Keratinocyte (primary cell): Measurements from ENCODE around the gene NRM. TPM values are rescaled to one million over a fixed set of nuclear protein-coding genes. Genes with fewer than 3 reads are reported as not detected.
A peak's percentile ranks its signal among the peaks of the same experiment; 100 is the strongest.

Experiments used
- DNase-seq: peaks from one replicate; pipeline ENCODE4 v3.0.0-alpha.2; 2011; ENCODE audit warnings: low read depth, missing footprints, low spot score
- FAIRE-seq: peaks from 2 replicates; lab custom pipeline; 2011; peaks lifted over from hg19 to GRCh38; lab: Jason Lieb, UNC
- H2AFZ ChIP-seq: 2 replicates; pipeline ENCODE4 v1.6.0; 2012; ENCODE audit warnings: low read length, control low read depth, inconsistent platforms; ENCODE audit not compliant: control insufficient read depth
- H3K27ac ChIP-seq: 2 replicates; pipeline ENCODE4 v1.5.1; 2011; ENCODE audit warnings: low read length; ENCODE audit not compliant: control insufficient read depth, insufficient read depth
- H3K27me3 ChIP-seq: 3 replicates; pipeline ENCODE4 v1.6.0; 2011; ENCODE audit warnings: low read length; ENCODE audit not compliant: control insufficient read depth, insufficient read depth; ENCODE audit errors: extremely low read depth
- H3K36me3 ChIP-seq, 2 experiments: 2 replicates in 1 of 2; 3 replicates in 1 of 2; pipeline ENCODE4 v1.5.1; 2011; ENCODE audit warnings: low read length in 2 of 2, mild to moderate bottlenecking in 1 of 2; ENCODE audit not compliant: control insufficient read depth in 2 of 2, insufficient read depth in 2 of 2; ENCODE audit errors: extremely low read depth in 1 of 2
- H3K4me1 ChIP-seq: 3 replicates; pipeline ENCODE4 v1.5.1; 2011; ENCODE audit warnings: low read length; ENCODE audit not compliant: control insufficient read depth, insufficient read depth; ENCODE audit errors: extremely low read depth
- H3K4me2 ChIP-seq: 3 replicates; pipeline ENCODE4 v1.6.0; 2011; ENCODE audit warnings: low read depth, low read length; ENCODE audit not compliant: control insufficient read depth, insufficient read depth; ENCODE audit errors: extremely low read depth
- H3K4me3 ChIP-seq, 3 experiments: fragments of 200-600 bp in 1 of 3; sonication (generic) in 1 of 3; 2 replicates in 2 of 3; 3 replicates in 1 of 3; pipeline ENCODE4 v1.5.1; 2011 to 2016; ENCODE audit warnings: low read length in 3 of 3, mild to moderate bottlenecking in 3 of 3, control low read depth in 2 of 3, inconsistent platforms in 1 of 3, low read depth in 1 of 3, mixed read lengths in 1 of 3, mixed run types in 1 of 3, moderate library complexity in 1 of 3; ENCODE audit not compliant: control insufficient read depth in 2 of 3, insufficient read depth in 2 of 3; ENCODE audit errors: extremely low read depth in 1 of 3
- H3K79me2 ChIP-seq: 2 replicates; pipeline ENCODE4 v1.6.0; 2012; ENCODE audit warnings: low read length; ENCODE audit not compliant: control insufficient read depth, insufficient read depth
- H3K9ac ChIP-seq: 3 replicates; pipeline ENCODE4 v1.6.0; 2011; ENCODE audit warnings: low read length; ENCODE audit not compliant: control insufficient read depth, insufficient read depth; ENCODE audit errors: extremely low read depth
- H3K9me1 ChIP-seq: 3 replicates; pipeline ENCODE4 v1.6.0; 2011; ENCODE audit warnings: low read length; ENCODE audit not compliant: control insufficient read depth, insufficient read depth; ENCODE audit errors: extremely low read depth
- H3K9me3 ChIP-seq: 2 replicates; pipeline ENCODE4 v1.5.1; 2012; ENCODE audit warnings: low read depth, low read length; ENCODE audit not compliant: control insufficient read depth
- H4K20me1 ChIP-seq: 3 replicates; pipeline ENCODE4 v1.6.0; 2011; ENCODE audit warnings: low read length; ENCODE audit not compliant: control insufficient read depth, insufficient read depth; ENCODE audit errors: extremely low read depth
- EZH2 ChIP-seq: IDR thresholded peaks from one replicate; pipeline ENCODE4 v1.6.1; 2012; ENCODE audit warnings: inconsistent platforms, mild to moderate bottlenecking, low read length, moderate library complexity
- dilution Hi-C: fragments of 300-500 bp; cut with MboI; formaldehyde crosslinking; loops from one replicate; pipeline ENCODE4 v1.7.0; 2020; ENCODE audit warnings: low sequenced_read_pairs; ENCODE audit not compliant: extremely low pct_ligation_motif_present
- polyA plus RNA-seq, 5 experiments: library from polyadenylated mRNA; depleted of rRNA in 3 of 5; stranded (reverse) in 3 of 5; stranded (forward) in 1 of 5; unstranded in 1 of 5; fragments of >200 nt; gene quantifications; 1 replicate in 1 of 5; 2 replicates in 3 of 5; 3 replicates in 1 of 5; pipeline versions ENCODE4 v1.2.1 to v1.2.3, GENCODE V29; 2011 to 2012; ENCODE audit warnings: missing spikeins in 2 of 5, low read depth in 1 of 5, low replicate concordance in 1 of 5
- TF ChIP-seq, protein P1 (sequence below), 3 experiments: IDR thresholded peaks in 1 of 3; conservative IDR thresholded peaks in 1 of 3; optimal IDR thresholded peaks in 1 of 3; 2 replicates in 2 of 3; 3 replicates in 1 of 3; pipeline versions ENCODE3 to v1.5.1; 2011; ENCODE audit warnings: low read length in 3 of 3, mild to moderate bottlenecking in 3 of 3, moderate library complexity in 2 of 3, control low read depth in 1 of 3, inconsistent platforms in 1 of 3; ENCODE audit not compliant: insufficient read depth in 2 of 3; ENCODE audit errors: extremely low read depth in 1 of 3

The NRM gene
- polyA plus RNA-seq, 1 donor (not counting 4 experiments of a cell fraction or from before 2014, with no cell fraction given) = 7.0 TPM

DNA sequence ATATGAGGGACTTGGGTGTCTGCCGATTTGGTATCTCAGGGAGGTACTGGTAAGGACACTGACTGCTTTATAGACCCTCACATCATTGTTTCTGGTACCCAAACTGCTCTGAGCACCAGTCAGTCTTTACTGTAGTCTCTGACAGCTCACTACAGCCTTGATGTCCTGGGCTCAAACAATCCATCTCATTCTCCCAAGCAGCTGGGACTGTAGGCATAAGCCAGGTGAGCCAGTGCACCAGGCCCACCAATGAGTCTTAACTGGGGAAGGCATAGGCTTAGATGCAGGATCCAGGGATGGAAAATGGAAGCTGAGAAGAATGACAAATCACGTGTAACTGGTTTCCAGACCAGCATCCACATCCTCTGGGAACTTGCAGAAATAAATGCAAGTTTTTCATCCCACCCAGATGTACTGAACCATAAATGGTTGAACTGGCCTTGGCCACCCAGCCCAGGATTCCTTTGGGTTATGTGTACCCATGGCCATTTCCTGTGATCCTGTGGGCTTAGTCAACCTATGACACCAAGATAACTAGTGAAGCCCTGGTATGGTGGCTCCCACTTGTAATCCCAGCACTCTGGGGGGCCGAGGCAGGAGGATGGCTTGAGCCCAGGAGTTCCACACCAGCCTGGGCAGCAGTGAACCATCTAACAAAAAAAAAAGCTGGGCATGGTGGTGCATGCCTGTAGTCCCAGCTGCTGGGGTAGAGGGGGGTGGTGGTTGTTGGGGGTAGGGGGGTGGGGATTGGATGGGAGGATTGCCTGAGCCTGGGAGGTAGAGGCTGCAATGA is 35.1 kb upstream of the NRM start:
- Histone ChIP-seq H3K4me2 (no peak overlapping the region), H3K27ac (no peak overlapping the region), H3K27me3 (no peaks in the 10 kb centered on the region), H3K36me3 (peaks cover 13 to 31% of the 10 kb centered on the region in 2 experiments), H3K4me3 (no peak overlapping the region), H3K9me3 (no peaks in the 10 kb centered on the region), H3K79me2 (peaks cover 39% of the 10 kb centered on the region), H2AFZ (no peak overlapping the region), H4K20me1 (peaks cover 31% of the 10 kb centered on the region), H3K4me1 (peaks cover 21% of the 10 kb centered on the region), H3K9ac (no peak overlapping the region), H3K9me1 (no peaks in the 10 kb centered on the region)
- FAIRE-seq (no peak), DNase-seq (no peak)
- dilution Hi-C loops = no loop called here
- TF ChIP-seq, protein P1, sequence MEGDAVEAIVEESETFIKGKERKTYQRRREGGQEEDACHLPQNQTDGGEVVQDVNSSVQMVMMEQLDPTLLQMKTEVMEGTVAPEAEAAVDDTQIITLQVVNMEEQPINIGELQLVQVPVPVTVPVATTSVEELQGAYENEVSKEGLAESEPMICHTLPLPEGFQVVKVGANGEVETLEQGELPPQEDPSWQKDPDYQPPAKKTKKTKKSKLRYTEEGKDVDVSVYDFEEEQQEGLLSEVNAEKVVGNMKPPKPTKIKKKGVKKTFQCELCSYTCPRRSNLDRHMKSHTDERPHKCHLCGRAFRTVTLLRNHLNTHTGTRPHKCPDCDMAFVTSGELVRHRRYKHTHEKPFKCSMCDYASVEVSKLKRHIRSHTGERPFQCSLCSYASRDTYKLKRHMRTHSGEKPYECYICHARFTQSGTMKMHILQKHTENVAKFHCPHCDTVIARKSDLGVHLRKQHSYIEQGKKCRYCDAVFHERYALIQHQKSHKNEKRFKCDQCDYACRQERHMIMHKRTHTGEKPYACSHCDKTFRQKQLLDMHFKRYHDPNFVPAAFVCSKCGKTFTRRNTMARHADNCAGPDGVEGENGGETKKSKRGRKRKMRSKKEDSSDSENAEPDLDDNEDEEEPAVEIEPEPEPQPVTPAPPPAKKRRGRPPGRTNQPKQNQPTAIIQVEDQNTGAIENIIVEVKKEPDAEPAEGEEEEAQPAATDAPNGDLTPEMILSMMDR (optimal IDR thresholded peaks at IDR 0.05 in 1 of 3, IDR thresholded peaks at IDR 0.05 in 1 of 3, conservative IDR thresholded peaks at IDR 0.05 in 1 of 3; ENCODE audit: extremely low read depth in 1 of 3, insufficient read depth in 2 of 3, low read length in 3 of 3) = no peak
- no peak for TF ChIP-seq EZH2

DNA sequence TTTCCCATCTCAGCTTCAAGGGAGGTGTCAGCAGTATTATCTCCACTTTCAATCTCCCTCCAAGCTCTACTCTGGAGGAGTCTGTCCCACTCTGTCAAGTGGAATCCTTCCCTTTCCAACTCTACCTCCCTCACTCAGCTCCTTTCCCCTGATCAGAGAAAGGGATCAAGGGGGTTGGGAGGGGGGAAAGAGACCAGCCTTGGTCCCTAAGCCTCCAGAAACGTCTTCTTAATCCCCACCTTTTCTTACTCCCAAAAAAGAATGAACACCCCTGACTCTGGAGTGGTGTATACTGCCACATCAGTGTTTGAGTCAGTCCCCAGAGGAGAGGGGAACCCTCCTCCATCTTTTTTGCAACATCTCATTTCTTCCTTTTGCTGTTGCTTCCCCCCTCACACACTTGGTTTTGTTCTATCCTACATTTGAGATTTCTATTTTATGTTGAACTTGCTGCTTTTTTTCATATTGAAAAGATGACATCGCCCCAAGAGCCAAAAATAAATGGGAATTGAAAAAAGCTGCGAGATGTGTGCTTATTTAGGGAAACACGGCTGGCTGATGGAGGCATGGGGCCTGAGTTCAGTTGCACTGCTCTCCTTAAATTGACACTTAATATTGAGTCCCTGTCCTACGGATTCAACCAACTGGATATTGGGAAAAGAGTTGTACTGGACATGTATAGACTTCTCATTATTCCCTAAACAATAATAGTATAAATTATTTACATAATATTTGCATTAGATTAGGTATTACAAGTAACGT is 34.3 kb upstream of the NRM start:
- Histone ChIP-seq H3K79me2 (peaks cover 47% of the 10 kb centered on the region), H3K4me1 (peaks cover 14% of the 10 kb centered on the region), H2AFZ (no peak overlapping the region), H4K20me1 (peaks cover 31% of the 10 kb centered on the region), H3K9me1 (no peaks in the 10 kb centered on the region), H3K9ac (no peak overlapping the region), H3K27ac (no peak overlapping the region), H3K36me3 (peaks cover 13 to 30% of the 10 kb centered on the region in 2 experiments), H3K27me3 (no peaks in the 10 kb centered on the region), H3K4me2 (peak overlapping the region; percentile 2), H3K4me3 (no peak overlapping the region), H3K9me3 (no peaks in the 10 kb centered on the region)
- dilution Hi-C loops = no loop called here
- DNase-seq (no peak), FAIRE-seq (no peak)
- TF ChIP-seq EZH2 = no peak
- TF ChIP-seq, protein P1 (optimal IDR thresholded peaks at IDR 0.05 in 1 of 3, IDR thresholded peaks at IDR 0.05 in 1 of 3, conservative IDR thresholded peaks at IDR 0.05 in 1 of 3; ENCODE audit: extremely low read depth in 1 of 3, insufficient read depth in 2 of 3, low read length in 3 of 3) = no peak
